H1 (cell line): Measurements from ENCODE around the gene MGMT. TPM values are rescaled to one million over a fixed set of nuclear protein-coding genes. Genes with fewer than 3 reads are reported as not detected.

Experiments used
- CTCF ChIA-PET: fragments of 300-600 bp; sonication (Branson Sonifier 250); formaldehyde crosslinking; loops from one replicate; lab custom pipeline; 2021; ENCODE audit not compliant: partially characterized antibody; lab: Charles Lee
- POLR2A ChIA-PET: fragments of 300-600 bp; sonication (Branson Sonifier 250); formaldehyde crosslinking; loops from one replicate; lab custom pipeline; 2021; ENCODE audit warnings: inconsistent platforms; ENCODE audit not compliant: partially characterized antibody; lab: Charles Lee
- DNase-seq, 2 experiments: peaks; one replicate each; pipeline versions ENCODE4 v3.0.0 to v3.0.0-alpha.2; 2010 to 2022; ENCODE audit warnings: low spot score in 2 of 2, low read depth in 1 of 2, mixed read lengths in 1 of 2
- FAIRE-seq: peaks from 2 replicates; lab custom pipeline; 2011; peaks lifted over from hg19 to GRCh38; lab: Jason Lieb, UNC
- H2AFZ ChIP-seq: 2 replicates; pipeline ENCODE4 v1.8.1; 2012; ENCODE audit warnings: low read length, inconsistent platforms
- H2AK5ac ChIP-seq: 2 replicates; pipeline ENCODE4 v1.6.1; 2013; ENCODE audit warnings: low read depth, low read length
- H2BK120ac ChIP-seq: replicated peaks from 2 replicates; pipeline ENCODE3; 2013; ENCODE audit warnings: low read depth, low read length, inconsistent platforms
- H2BK12ac ChIP-seq: 2 replicates; pipeline ENCODE4 v1.6.1; 2013; ENCODE audit warnings: low read depth, low read length
- H2BK15ac ChIP-seq: 2 replicates; pipeline ENCODE4 v1.6.1; 2013; ENCODE audit warnings: low read length
- H2BK20ac ChIP-seq: 2 replicates; pipeline ENCODE4 v1.6.1; 2013; ENCODE audit warnings: low read length
- H2BK5ac ChIP-seq: 2 replicates; pipeline ENCODE4 v1.6.1; 2013; ENCODE audit warnings: low read depth, low read length
- H3K14ac ChIP-seq: 2 replicates; pipeline ENCODE4 v1.6.1; 2013; ENCODE audit warnings: inconsistent platforms; ENCODE audit not compliant: insufficient read length
- H3K18ac ChIP-seq: 2 replicates; pipeline ENCODE4 v1.6.1; 2013; ENCODE audit warnings: low read length; ENCODE audit errors: extremely low read depth
- H3K23ac ChIP-seq: 2 replicates; pipeline ENCODE4 v1.6.1; 2013; ENCODE audit warnings: inconsistent platforms; ENCODE audit not compliant: insufficient read length
- H3K23me2 ChIP-seq: 2 replicates; pipeline ENCODE4 v1.6.1; 2013; ENCODE audit warnings: low read depth, low read length
- H3K27ac ChIP-seq: 2 replicates; pipeline ENCODE4 v1.6.1; 2011; ENCODE audit warnings: low read depth, low read length, inconsistent platforms
- H3K27me3 ChIP-seq, 4 experiments: replicated peaks in 1 of 4; 1 replicate in 1 of 4; 2 replicates in 3 of 4; pipeline versions ENCODE4 v1.6.1 to v1.8.1; 2011 to 2013; ENCODE audit warnings: low read length in 3 of 4, mild to moderate bottlenecking in 3 of 4, inconsistent platforms in 2 of 4, mixed read lengths in 2 of 4, moderate library complexity in 1 of 4; ENCODE audit not compliant: control insufficient read depth in 3 of 4, insufficient read depth in 3 of 4; ENCODE audit errors: extremely low read depth in 1 of 4
- H3K36me3 ChIP-seq, 4 experiments: 2 replicates each; pipeline versions ENCODE4 v1.6.1 to v1.8.1; 2011 to 2013; ENCODE audit warnings: mild to moderate bottlenecking in 4 of 4, low read length in 3 of 4, moderate library complexity in 2 of 4, control low read depth in 1 of 4, inconsistent platforms in 1 of 4; ENCODE audit not compliant: insufficient read depth in 4 of 4, control insufficient read depth in 2 of 4
- H3K4ac ChIP-seq: replicated peaks from 2 replicates; pipeline ENCODE3; 2013; ENCODE audit warnings: low read length, low read depth, mixed read lengths, inconsistent platforms; ENCODE audit not compliant: insufficient read length
- H3K4me1 ChIP-seq, 4 experiments: replicated peaks in 1 of 4; 1 replicate in 1 of 4; 2 replicates in 3 of 4; pipeline versions ENCODE4 v1.6.1 to v1.8.1; 2011 to 2013; ENCODE audit warnings: low read length in 3 of 4, inconsistent platforms in 2 of 4, mixed read lengths in 1 of 4; ENCODE audit not compliant: insufficient read depth in 4 of 4, control insufficient read depth in 3 of 4
- H3K4me2 ChIP-seq, 2 experiments: 2 replicates each; pipeline versions ENCODE4 v1.6.1 to v1.8.1; 2011 to 2013; ENCODE audit warnings: low read depth in 2 of 2, low read length in 2 of 2, control low read depth in 1 of 2, inconsistent platforms in 1 of 2, mild to moderate bottlenecking in 1 of 2; ENCODE audit not compliant: insufficient read depth in 1 of 2
- H3K4me3 ChIP-seq, 4 experiments: fragments of 200-600, 300-600 bp in 1 of 4; sonication (generic), shearing (Covaris generic), sonication (Bioruptor Twin) in 1 of 4; 2 replicates each; pipeline versions ENCODE4 v1.5.1 to v1.8.1; 2011 to 2016; ENCODE audit warnings: low read length in 4 of 4, low read depth in 3 of 4, control low read depth in 2 of 4, inconsistent platforms in 2 of 4, mild to moderate bottlenecking in 2 of 4, mixed read lengths in 1 of 4, moderate library complexity in 1 of 4; ENCODE audit not compliant: insufficient read depth in 2 of 4; ENCODE audit errors: extremely low read depth in 1 of 4
- H3K56ac ChIP-seq: replicated peaks from 2 replicates; pipeline ENCODE3; 2013; ENCODE audit warnings: low read depth, mild to moderate bottlenecking, mixed read lengths, low read length, inconsistent platforms; ENCODE audit not compliant: insufficient read length
- H3K79me1 ChIP-seq: 2 replicates; pipeline ENCODE4 v1.6.1; 2013; ENCODE audit warnings: low read depth, low read length, control low read depth
- H3K79me2 ChIP-seq, 2 experiments: 2 replicates each; pipeline versions ENCODE4 v1.6.1 to v1.8.1; 2012 to 2013; ENCODE audit warnings: low read length in 2 of 2, mild to moderate bottlenecking in 2 of 2, inconsistent platforms in 1 of 2; ENCODE audit not compliant: insufficient read depth in 2 of 2, control insufficient read depth in 1 of 2
- H3K9ac ChIP-seq, 4 experiments: replicated peaks in 1 of 4; 1 replicate in 1 of 4; 2 replicates in 3 of 4; pipeline versions ENCODE4 v1.6.1 to v1.8.1; 2011 to 2013; ENCODE audit warnings: low read depth in 3 of 4, low read length in 3 of 4, control low read depth in 2 of 4, mild to moderate bottlenecking in 2 of 4, moderate library complexity in 2 of 4, inconsistent platforms in 1 of 4; ENCODE audit errors: extremely low read depth in 1 of 4
- H3K9me3 ChIP-seq, 2 experiments: 2 replicates each; pipeline versions ENCODE4 v1.6.1 to v1.8.1; 2012 to 2013; ENCODE audit warnings: mild to moderate bottlenecking in 2 of 2, moderate library complexity in 2 of 2, control low read depth in 1 of 2, inconsistent platforms in 1 of 2, low read depth in 1 of 2, low read length in 1 of 2, mixed read lengths in 1 of 2; ENCODE audit not compliant: insufficient read depth in 2 of 2
- H4K20me1 ChIP-seq, 2 experiments: replicated peaks in 1 of 2; 2 replicates each; pipeline versions ENCODE3 to v1.8.1; 2011 to 2013; ENCODE audit warnings: inconsistent platforms in 2 of 2, low read length in 2 of 2, mild to moderate bottlenecking in 1 of 2; ENCODE audit not compliant: insufficient read depth in 2 of 2, control insufficient read depth in 1 of 2
- H4K5ac ChIP-seq: 2 replicates; pipeline ENCODE4 v1.6.1; 2013; ENCODE audit warnings: low read length, low read depth, mixed read lengths, inconsistent platforms; ENCODE audit not compliant: insufficient read length
- H4K8ac ChIP-seq: 2 replicates; pipeline ENCODE4 v1.8.0; 2013; ENCODE audit warnings: mild to moderate bottlenecking, moderate library complexity, low read length, inconsistent platforms; ENCODE audit not compliant: insufficient read depth; ENCODE audit errors: extremely low read depth
- H4K91ac ChIP-seq: replicated peaks from 2 replicates; pipeline ENCODE3; 2013; ENCODE audit warnings: low read length, mixed read lengths, inconsistent platforms; ENCODE audit not compliant: insufficient read length
- CHD1 ChIP-seq: IDR thresholded peaks from 2 replicates; pipeline ENCODE4 v1.6.1; 2012; ENCODE audit warnings: low read depth, low read length, improper control_type of control experiment
- CTBP2 ChIP-seq: IDR thresholded peaks from 2 replicates; pipeline ENCODE4 v1.7.0; 2011; ENCODE audit warnings: borderline replicate concordance, mild to moderate bottlenecking, moderate library complexity, mixed read lengths, low read length; ENCODE audit not compliant: insufficient read depth, insufficient read length
- GTF2F1 ChIP-seq: IDR thresholded peaks from 2 replicates; pipeline ENCODE4 v1.6.1; 2012; ENCODE audit warnings: low read depth, low read length, improper control_type of control experiment, borderline replicate concordance
- POLR2A ChIP-seq, 2 experiments: IDR thresholded peaks; 1 replicate in 1 of 2; 2 replicates in 1 of 2; pipeline ENCODE4 v1.6.1; 2011; ENCODE audit warnings: low read depth in 2 of 2, low read length in 2 of 2, mild to moderate bottlenecking in 2 of 2; ENCODE audit errors: control extremely low read depth in 1 of 2
- RFX5 ChIP-seq: IDR thresholded peaks from 2 replicates; pipeline ENCODE4 v1.6.1; 2011; ENCODE audit warnings: low read depth, low read length, improper control_type of control experiment, borderline replicate concordance
- SAP30 ChIP-seq: fragments of 300-600 bp; sonication (generic); IDR thresholded peaks from 2 replicates; pipeline ENCODE4 v1.7.1; 2012; ENCODE audit warnings: low read length, moderate library complexity, mild to moderate bottlenecking, inconsistent platforms; ENCODE audit not compliant: insufficient read depth, insufficient replicate concordance
- SIX5 ChIP-seq: IDR thresholded peaks from 2 replicates; pipeline ENCODE4 v1.6.1; 2011; ENCODE audit warnings: mild to moderate bottlenecking, low read depth, low read length
- SP2 ChIP-seq: IDR thresholded peaks from 2 replicates; pipeline ENCODE4 v1.6.1; 2012; ENCODE audit warnings: mild to moderate bottlenecking, low read length, inconsistent platforms
- WGBS, 2 experiments: shearing (Covaris generic) in 1 of 2; methylation state at CpG; one replicate each; pipeline versions ENCODE4 v1.1.6 to v1.1.7; 2013 to 2015; ENCODE audit warnings: low lambda C conversion rate in 2 of 2, mixed read lengths in 2 of 2, inconsistent platforms in 1 of 2, low coverage in 1 of 2, missing lambda C conversion rate in 1 of 2; ENCODE audit not compliant: insufficient replicate concordance in 2 of 2, insufficient coverage in 1 of 2, insufficient read length in 1 of 2; ENCODE audit errors: extremely low coverage in 1 of 2, missing lambda C conversion rate in 1 of 2; 5-methylcytosine and 5-hydroxymethylcytosine counted together
- polyA plus RNA-seq, 7 experiments: library from polyadenylated mRNA; depleted of rRNA in 3 of 7; stranded (reverse) in 5 of 7; unstranded in 2 of 7; fragments of >200 nt in 5 of 7; fragments of 200-250 nt in 2 of 7; gene quantifications; 1 replicate in 5 of 7; 2 replicates in 1 of 7; 4 replicates in 1 of 7; pipeline versions ENCODE4 v1.2.1 to v1.2.3, GENCODE V29; 2011 to 2013; ENCODE audit warnings: missing spikeins in 2 of 7, mixed read lengths in 2 of 7
- total RNA-seq: library from RNA; stranded (reverse); fragmentation: NEBNext Ultra II Directional; extraction: Animal tissue kit (Norgen Biotek cat#: 25700); gene quantifications from 2 replicates; pipeline ENCODE4 v1.2.1, GENCODE V29; 2021

MGMT gene
- total and polyA plus RNA-seq, 2 of the 8 experiments (the other 6 are each of a cell fraction or from before 2014, with no cell fraction given): 9.9 to 10.7 TPM

DNA sequence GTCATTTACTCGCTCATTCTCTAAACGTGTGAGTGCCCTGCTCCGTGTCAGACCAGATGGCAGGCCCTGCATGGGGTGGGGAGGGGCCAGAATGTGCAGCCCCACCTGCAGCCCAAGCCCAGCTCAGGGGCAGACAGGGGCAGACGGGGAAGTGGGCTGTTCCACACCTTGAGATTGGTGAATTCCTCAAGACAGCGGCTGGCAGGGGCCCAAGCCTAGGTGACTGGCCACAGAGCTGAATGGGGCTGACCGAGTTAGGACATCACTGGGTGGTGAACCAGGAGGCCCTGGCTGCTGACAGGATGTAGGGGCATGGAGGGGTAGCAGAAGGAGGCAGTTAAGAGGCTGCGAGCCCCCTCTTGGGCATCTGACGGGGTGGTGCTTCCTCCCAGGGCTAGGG, 79.1 kb downstream of the MGMT start:
- H2BK120ac ChIP-seq: no peak overlapping the region
- no peak overlapping the region for H3K18ac ChIP-seq
- H3K9me3 ChIP-seq: no peaks in the 10 kb centered on the region
- H3K23me2 ChIP-seq: no peaks in the 10 kb centered on the region
- no peak overlapping the region for H2AK5ac ChIP-seq
- H2BK15ac ChIP-seq: no peak overlapping the region
- no peak overlapping the region for H4K91ac ChIP-seq
- H3K36me3 ChIP-seq: no peaks in the 10 kb centered on the region
- no peaks in the 10 kb centered on the region; the same call in 1 of the 2 replicates for H3K79me1 ChIP-seq
- H3K9ac ChIP-seq: no peak overlapping the region
- H3K27ac ChIP-seq: no peak overlapping the region
- no peak overlapping the region for H3K4me3 ChIP-seq
- H3K4me1 ChIP-seq: no peaks in the 10 kb centered on the region; a peak in 1 of 7 replicates
- H2BK5ac ChIP-seq: no peak overlapping the region
- H3K79me2 ChIP-seq: no peaks in the 10 kb centered on the region
- no peak overlapping the region for H3K4me2 ChIP-seq
- no peak overlapping the region for H3K14ac ChIP-seq
- ChIA-PET POLR2A (no interaction called here), CTCF (interaction anchor here (0.6 to 2.0 kb wide), 8 partner anchors 9 to 1663 kb away, joined by 3 to 5 read pairs (median 3); no protein-coding TSS in a partner anchor)
- no peak overlapping the region for H2BK20ac ChIP-seq
- no peak overlapping the region for H3K23ac ChIP-seq
- H3K27me3 ChIP-seq: no peaks in the 10 kb centered on the region
- no peak for DNase-seq
- FAIRE-seq: no peak
- 77% methylated on average over 7 of the region's 8 CpGs; no CpG with 5 or more reads in 1 of the 2 experiments for WGBS, 2 experiments
- no peak overlapping the region for H3K56ac ChIP-seq
- H2AFZ ChIP-seq: no peak overlapping the region
- H2BK12ac ChIP-seq: no peak overlapping the region
- no peaks in the 10 kb centered on the region for H4K20me1 ChIP-seq
- no peak for TF ChIP-seq SIX5
- TF ChIP-seq CHD1: no peak
- no peak for TF ChIP-seq POLR2A (IDR thresholded peaks at IDR 0.05; ENCODE audit: control extremely low read depth in 1 of 2, low read depth in 2 of 2, low read length in 2 of 2)
- TF ChIP-seq CTBP2: no peak
- TF ChIP-seq SP2: no peak
- TF ChIP-seq SAP30: no peak
- TF ChIP-seq GTF2F1: no peak
- no peak for TF ChIP-seq RFX5
- no peak overlapping the region for H3K4ac ChIP-seq
- H4K8ac ChIP-seq: no peak overlapping the region
- no peak overlapping the region for H4K5ac ChIP-seq
